Nephron progenitor cell (in vitro differentiated cells): ENCODE measurements around the gene TPM1.

Source experiments
- DNase-seq: peaks from one replicate; pipeline ENCODE4 v3.0.0; 2021
- H3K27ac Mint-ChIP-seq: 2 replicates; pipeline ENCODE4 v1.8.0; 2021; ENCODE audit warnings: mild to moderate bottlenecking, moderate library complexity, mixed read lengths
- H3K27me3 Mint-ChIP-seq: 2 replicates; pipeline ENCODE4 v1.8.0; 2021; ENCODE audit warnings: mild to moderate bottlenecking, low read depth, mixed read lengths; ENCODE audit not compliant: poor library complexity
- H3K36me3 Mint-ChIP-seq: 2 replicates; pipeline ENCODE4 v1.8.0; 2021; ENCODE audit warnings: low read depth, mixed read lengths
- H3K4me1 Mint-ChIP-seq: 2 replicates; pipeline ENCODE4 v1.8.0; 2021; ENCODE audit warnings: mixed read lengths
- H3K4me3 Mint-ChIP-seq: 2 replicates; pipeline ENCODE4 v1.8.0; 2021; ENCODE audit warnings: mild to moderate bottlenecking, moderate library complexity, mixed read lengths
- H3K9me3 Mint-ChIP-seq: 2 replicates; pipeline ENCODE4 v1.8.0; 2021; ENCODE audit warnings: mild to moderate bottlenecking, moderate library complexity, mixed read lengths
- CTCF ChIP-seq: fragments of 200-600 bp; sonication (generic); IDR thresholded peaks from 2 replicates; pipeline ENCODE4 v1.5.0; 2021; ENCODE audit warnings: antibody characterized with exemption

Gene TPM1

GRCh38 chr15:63067976-63068743 lies 25.6 kb downstream of the TPM1 start:
- no peak for DNase-seq
- TF ChIP-seq CTCF = no peak
- H3K27ac Mint-ChIP-seq = peak overlapping the region; percentile 49
- no peaks in the 10 kb centered on the region for H3K9me3 Mint-ChIP-seq
- H3K4me1 Mint-ChIP-seq = peaks cover 29% of the 10 kb centered on the region
- H3K36me3 Mint-ChIP-seq = peaks cover 78% of the 10 kb centered on the region
- no peak overlapping the region for H3K4me3 Mint-ChIP-seq
- no peaks in the 10 kb centered on the region for H3K27me3 Mint-ChIP-seq

- no peak overlapping the region for H3K4me3 Mint-ChIP-seq
- H3K27ac Mint-ChIP-seq = peak overlapping the region; percentile 58
- TF ChIP-seq CTCF = no peak
- no peak for DNase-seq
- H3K27me3 Mint-ChIP-seq = peaks cover 7% of the 10 kb centered on the region
- peaks cover 33% of the 10 kb centered on the region for H3K4me1 Mint-ChIP-seq
- H3K36me3 Mint-ChIP-seq = peaks cover 72% of the 10 kb centered on the region
- H3K9me3 Mint-ChIP-seq = peaks cover 3% of the 10 kb centered on the region
Observed at GRCh38 chr15:63069616-63070090, 27.1 kb downstream of the TPM1 start.

- peaks cover 62% of the 10 kb centered on the region for H3K36me3 Mint-ChIP-seq
- H3K4me3 Mint-ChIP-seq = no peak overlapping the region
- no peak for DNase-seq
- H3K4me1 Mint-ChIP-seq = peaks cover 36% of the 10 kb centered on the region
- no peak for TF ChIP-seq CTCF
- peaks cover 3% of the 10 kb centered on the region for H3K9me3 Mint-ChIP-seq
- peaks cover 7% of the 10 kb centered on the region for H3K27me3 Mint-ChIP-seq
- no peak overlapping the region for H3K27ac Mint-ChIP-seq
Observed at GRCh38 chr15:63070681-63071129, 28.2 kb downstream of the TPM1 start.

GRCh38 chr15:63071288-63071909 lies 28.9 kb downstream of the TPM1 start:
- Mint-ChIP-seq H3K27ac (peak overlapping the region; percentile 19), H3K36me3 (peaks cover 56% of the 10 kb centered on the region), H3K4me3 (no peak overlapping the region), H3K27me3 (peaks cover 7% of the 10 kb centered on the region), H3K4me1 (peaks cover 36% of the 10 kb centered on the region), H3K9me3 (peaks cover 3% of the 10 kb centered on the region)
- DNase-seq = no peak
- no peak for TF ChIP-seq CTCF

- Mint-ChIP-seq H3K4me1 (peaks cover 42% of the 10 kb centered on the region), H3K27ac (no peak overlapping the region), H3K4me3 (no peak overlapping the region), H3K27me3 (peaks cover 7% of the 10 kb centered on the region), H3K9me3 (peaks cover 3% of the 10 kb centered on the region), H3K36me3 (peaks cover 51% of the 10 kb centered on the region)
- DNase-seq = no peak
- no peak for TF ChIP-seq CTCF
Observed at GRCh38 chr15:63072023-63072650, 29.6 kb downstream of the TPM1 start.
